B cell (primary cell): ENCODE results near the gene NHSL2. TPM values are rescaled to one million over a fixed set of nuclear protein-coding genes. Genes with fewer than 3 reads are reported as not detected.

Source experiments
- ATAC-seq: fragments of 200-7000 bp; cut with Tn5 transposase; one replicate; pipeline ENCODE4 v1.10.0; 2021; ENCODE audit warnings: low read depth, mild to moderate bottlenecking, moderate number of reproducible peaks, moderate library complexity
- CTCF ChIA-PET: fragments of 350-600 bp; sonication (Branson Sonifier 250); formaldehyde crosslinking; loops from one replicate; lab custom pipeline; 2021; ENCODE audit warnings: antibody characterized with exemption, inconsistent platforms; lab: Charles Lee
- POLR2A ChIA-PET: fragments of 350-600 bp; sonication (Branson Sonifier 250); formaldehyde crosslinking; loops from one replicate; lab custom pipeline; 2021; ENCODE audit warnings: antibody characterized with exemption; lab: Charles Lee
- DNase-seq: peaks from one replicate; pipeline ENCODE4 v3.0.0; 2013
- H2AFZ ChIP-seq: 2 replicates; pipeline ENCODE4 v1.6.1; 2012; ENCODE audit warnings: mild to moderate bottlenecking, low read depth, low read length; ENCODE audit not compliant: insufficient read depth, poor library complexity, severe bottlenecking
- H3K27ac ChIP-seq, 2 donors: 1 replicate in 1 of 2; 2 replicates in 1 of 2; pipeline ENCODE4 v1.5.1; 2012 to 2013; ENCODE audit warnings: low read length in 2 of 2, mild to moderate bottlenecking in 2 of 2, moderate library complexity in 1 of 2
- H3K27me3 ChIP-seq, 4 experiments: fragments of 200-600 bp in 1 of 4; sonication (generic) in 1 of 4; replicated peaks in 1 of 4; 1 replicate in 2 of 4; 2 replicates in 2 of 4; pipeline versions ENCODE4 v1.6.1 to v1.7.0; 2013 to 2016; ENCODE audit warnings: low read length in 3 of 4, mild to moderate bottlenecking in 2 of 4, mixed read lengths in 1 of 4, moderate library complexity in 1 of 4; ENCODE audit not compliant: insufficient read depth in 4 of 4, control insufficient read depth in 3 of 4; ENCODE audit errors: control extremely low read depth in 1 of 4
- H3K36me3 ChIP-seq, 2 experiments: replicated peaks in 1 of 2; 1 replicate in 1 of 2; 2 replicates in 1 of 2; pipeline versions ENCODE4 v1.6.1 to v1.7.1; 2013; ENCODE audit warnings: low read length in 1 of 2; ENCODE audit not compliant: insufficient read depth in 2 of 2, control insufficient read depth in 1 of 2; ENCODE audit errors: control extremely low read depth in 1 of 2, extremely low read depth in 1 of 2
- H3K4me1 ChIP-seq, 2 donors: fragments of 200-600 bp in 1 of 2; sonication (generic) in 1 of 2; 1 replicate in 1 of 2; 2 replicates in 1 of 2; pipeline versions ENCODE4 v1.5.1 to v1.6.1; 2013 to 2017; ENCODE audit warnings: low read length in 2 of 2; ENCODE audit not compliant: control insufficient read depth in 2 of 2, insufficient read depth in 2 of 2
- H3K4me2 ChIP-seq: replicated peaks from 2 replicates; pipeline ENCODE3; 2012; ENCODE audit warnings: mild to moderate bottlenecking, low read depth, low read length; ENCODE audit not compliant: poor library complexity, severe bottlenecking
- H3K4me3 ChIP-seq, 5 experiments: fragments of 200-600 bp in 1 of 5; sonication (generic) in 1 of 5; 1 replicate in 3 of 5; 2 replicates in 2 of 5; pipeline versions ENCODE4 v1.5.1 to v1.7.0; 2011 to 2016; ENCODE audit warnings: low read length in 4 of 5, mild to moderate bottlenecking in 4 of 5, low read depth in 2 of 5, control low read depth in 1 of 5, moderate library complexity in 1 of 5; ENCODE audit not compliant: insufficient read depth in 1 of 5; ENCODE audit errors: control extremely low read depth in 1 of 5, extremely low read depth in 1 of 5
- H3K79me2 ChIP-seq: fragments of 200-600 bp; sonication (generic); one replicate; pipeline ENCODE4 v1.6.0; 2016; ENCODE audit warnings: low read length; ENCODE audit not compliant: control insufficient read depth, insufficient read depth
- H3K9ac ChIP-seq: fragments of 200-600 bp; sonication (generic); 2 replicates; pipeline ENCODE4 v1.6.1; 2017; ENCODE audit warnings: mild to moderate bottlenecking, low read length, moderate library complexity
- H3K9me3 ChIP-seq, 3 donors: one replicate each; pipeline versions ENCODE4 v1.6.1 to v1.7.1; 2013; ENCODE audit warnings: low read length in 2 of 3; ENCODE audit not compliant: control insufficient read depth in 2 of 3, insufficient read depth in 1 of 3; ENCODE audit errors: control extremely low read depth in 1 of 3
- H4K20me1 ChIP-seq: 2 replicates; pipeline ENCODE4 v1.6.0; 2012; ENCODE audit warnings: mild to moderate bottlenecking, low read length; ENCODE audit not compliant: insufficient read depth, control insufficient read depth, poor library complexity, severe bottlenecking
- H3K27ac Mint-ChIP-seq: one replicate; pipeline ENCODE4 v1.8.0; 2021; ENCODE audit warnings: mixed read lengths
- H3K27me3 Mint-ChIP-seq: one replicate; pipeline ENCODE4 v1.8.0; 2021; ENCODE audit warnings: mixed read lengths
- H3K4me1 Mint-ChIP-seq: one replicate; pipeline ENCODE4 v1.8.0; 2021; ENCODE audit warnings: mixed read lengths
- H3K4me3 Mint-ChIP-seq: one replicate; pipeline ENCODE4 v1.8.0; 2021; ENCODE audit warnings: mixed read lengths
- H3K9me3 Mint-ChIP-seq: one replicate; pipeline ENCODE4 v1.8.0; 2022; ENCODE audit warnings: mixed read lengths; ENCODE audit not compliant: insufficient read depth
- EZH2 ChIP-seq: IDR thresholded peaks from 2 replicates; pipeline ENCODE4 v1.6.1; 2012; ENCODE audit warnings: borderline replicate concordance, low read depth, mild to moderate bottlenecking, moderate library complexity, low read length; ENCODE audit not compliant: insufficient read depth, poor library complexity, severe bottlenecking
- WGBS: methylation state at CpG from one replicate; pipeline ENCODE4 v1.1.5; 2013; ENCODE audit warnings: missing lambda C conversion rate; ENCODE audit not compliant: insufficient coverage; 5-methylcytosine and 5-hydroxymethylcytosine counted together
- intact Hi-C: fragments of 100-400 bp; cut with micrococcal nuclease; formaldehyde crosslinking; loops from one replicate; pipeline ENCODE4 v1.10.0; 2022
- polyA plus RNA-seq: library from polyadenylated mRNA; depleted of rRNA; stranded (reverse); fragments of >200 nt; gene quantifications from 2 replicates; pipeline ENCODE4 v1.2.3, GENCODE V29; 2012
- total RNA-seq, 2 donors: library from RNA; stranded (reverse); fragments of 120-200 nt in 1 of 2; gene quantifications; 1 replicate in 1 of 2; 2 replicates in 1 of 2; pipeline versions ENCODE4 v1.2.3 to v1.2.4, GENCODE V29; 2013 to 2022
- TF ChIP-seq, protein P1 (sequence below): fragments of 200-600 bp; IDR thresholded peaks from one replicate; pipeline ENCODE4 v1.8.0; 2022; ENCODE audit warnings: antibody characterized with exemption, mild to moderate bottlenecking

NHSL2 gene
- total and polyA plus RNA-seq, 2 donors (not counting 1 experiment from before 2014, with no cell fraction given) = 0.16 to 1.7 TPM

DNA sequence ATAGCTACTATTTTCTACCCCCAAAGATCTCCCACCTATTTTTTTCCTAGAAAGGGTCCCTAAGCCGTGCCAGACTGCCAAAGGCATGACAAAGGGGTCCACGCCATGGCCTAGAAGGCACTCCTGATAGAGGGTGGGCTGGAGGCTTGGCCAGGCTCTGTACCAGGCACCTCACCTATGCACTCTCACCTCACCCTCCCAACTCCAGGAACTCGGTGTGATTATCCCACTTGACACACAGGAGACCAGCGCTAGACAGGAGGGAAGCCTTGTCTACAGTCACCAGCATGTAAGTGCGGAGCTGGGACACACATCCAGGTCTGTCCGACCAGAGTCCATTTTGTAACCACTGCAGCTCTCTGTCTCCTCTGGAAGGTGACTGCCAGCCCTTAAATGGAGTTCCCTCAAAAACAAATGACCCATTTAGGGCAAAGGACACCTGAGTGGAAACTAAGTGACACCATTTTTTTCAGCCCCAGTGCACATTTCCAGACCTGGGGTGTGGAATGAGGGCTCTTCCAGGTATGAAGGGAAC, 114.7 kb downstream of the NHSL2 start:
- H3K9me3 Mint-ChIP-seq = no peaks in the 10 kb centered on the region
- no peak overlapping the region for H3K27ac ChIP-seq
- H4K20me1 ChIP-seq = no peaks in the 10 kb centered on the region
- no peak overlapping the region for H3K4me3 Mint-ChIP-seq
- H3K79me2 ChIP-seq = no peaks in the 10 kb centered on the region
- no peak overlapping the region for H3K4me2 ChIP-seq
- intact Hi-C loops = no loop called here
- ATAC-seq (no peak), DNase-seq (no peak)
- H3K27ac Mint-ChIP-seq = no peak overlapping the region
- H3K4me3 ChIP-seq = no peak overlapping the region
- H3K9ac ChIP-seq = no peak overlapping the region
- H3K27me3 Mint-ChIP-seq = no peaks in the 10 kb centered on the region
- TF ChIP-seq, protein P1, sequence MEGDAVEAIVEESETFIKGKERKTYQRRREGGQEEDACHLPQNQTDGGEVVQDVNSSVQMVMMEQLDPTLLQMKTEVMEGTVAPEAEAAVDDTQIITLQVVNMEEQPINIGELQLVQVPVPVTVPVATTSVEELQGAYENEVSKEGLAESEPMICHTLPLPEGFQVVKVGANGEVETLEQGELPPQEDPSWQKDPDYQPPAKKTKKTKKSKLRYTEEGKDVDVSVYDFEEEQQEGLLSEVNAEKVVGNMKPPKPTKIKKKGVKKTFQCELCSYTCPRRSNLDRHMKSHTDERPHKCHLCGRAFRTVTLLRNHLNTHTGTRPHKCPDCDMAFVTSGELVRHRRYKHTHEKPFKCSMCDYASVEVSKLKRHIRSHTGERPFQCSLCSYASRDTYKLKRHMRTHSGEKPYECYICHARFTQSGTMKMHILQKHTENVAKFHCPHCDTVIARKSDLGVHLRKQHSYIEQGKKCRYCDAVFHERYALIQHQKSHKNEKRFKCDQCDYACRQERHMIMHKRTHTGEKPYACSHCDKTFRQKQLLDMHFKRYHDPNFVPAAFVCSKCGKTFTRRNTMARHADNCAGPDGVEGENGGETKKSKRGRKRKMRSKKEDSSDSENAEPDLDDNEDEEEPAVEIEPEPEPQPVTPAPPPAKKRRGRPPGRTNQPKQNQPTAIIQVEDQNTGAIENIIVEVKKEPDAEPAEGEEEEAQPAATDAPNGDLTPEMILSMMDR = no peak
- no peak for TF ChIP-seq EZH2
- ChIA-PET POLR2A (no interaction called here), CTCF (no interaction called here)
- H3K4me1 Mint-ChIP-seq = peaks cover 9% of the 10 kb centered on the region
- 100% methylated on average over 3 of the region's 6 CpGs for WGBS
- peaks cover 0 to under 1% (median under 1%) of the 10 kb centered on the region in 4 experiments for H3K27me3 ChIP-seq
- peaks cover 6 to 12% of the 10 kb centered on the region in 2 donors for H3K4me1 ChIP-seq
- no peaks in the 10 kb centered on the region for H3K36me3 ChIP-seq
- no peaks in the 10 kb centered on the region for H3K9me3 ChIP-seq
- H2AFZ ChIP-seq = no peak overlapping the region

DNA sequence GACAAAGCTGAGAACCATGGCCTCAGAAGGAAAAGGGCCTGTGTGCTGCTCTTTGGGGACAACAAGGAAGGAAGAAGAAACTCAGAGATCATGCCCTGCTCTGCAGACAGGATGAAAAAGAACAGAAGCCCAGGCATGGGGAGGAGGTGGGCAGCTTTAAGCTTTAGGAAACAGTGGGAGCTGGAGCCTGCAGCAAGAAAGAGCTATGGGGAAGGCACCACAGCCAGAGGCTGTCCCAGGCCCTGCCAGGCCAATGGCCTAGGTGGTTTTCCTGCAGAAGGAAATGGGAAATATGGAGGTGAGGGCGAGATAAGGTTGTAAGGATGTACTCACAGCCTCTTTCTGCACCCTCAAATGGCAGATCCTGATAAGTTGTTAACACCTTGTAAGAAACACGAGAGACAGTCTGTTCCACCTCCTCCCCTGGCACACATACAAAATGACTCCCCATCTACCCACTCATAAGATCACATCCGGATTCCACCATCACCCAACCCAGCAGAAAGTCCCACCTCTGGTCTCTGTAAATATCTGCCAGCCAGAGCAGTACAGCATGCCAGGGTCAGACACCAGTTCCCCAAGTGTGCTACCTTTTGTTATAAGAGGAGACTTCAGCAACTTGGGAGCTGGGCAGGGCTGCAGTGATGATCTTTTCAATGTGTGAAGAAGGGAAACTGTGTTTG, 115.8 kb downstream of the NHSL2 start:
- Histone ChIP-seq H3K4me2 (no peak overlapping the region), H3K9me3 (no peaks in the 10 kb centered on the region), H3K36me3 (no peaks in the 10 kb centered on the region), H3K4me1 (peaks cover 0 to under 1% of the 10 kb centered on the region in 2 donors), H4K20me1 (no peaks in the 10 kb centered on the region), H2AFZ (no peak overlapping the region), H3K4me3 (no peak overlapping the region), H3K9ac (no peak overlapping the region), H3K27ac (no peak overlapping the region), H3K27me3 (no peaks in the 10 kb centered on the region), H3K79me2 (no peaks in the 10 kb centered on the region)
- ChIA-PET POLR2A (no interaction called here), CTCF (interaction anchor here (0.6 kb wide), 1 partner anchor 100 kb away, joined by 4 read pairs; no protein-coding TSS in a partner anchor)
- DNase-seq = no peak
- no peaks in the 10 kb centered on the region for H3K27me3 Mint-ChIP-seq
- WGBS = 40% methylated on average over 1 of the region's 3 CpGs
- no peak for ATAC-seq
- H3K4me1 Mint-ChIP-seq = no peaks in the 10 kb centered on the region
- TF ChIP-seq EZH2 = no peak
- TF ChIP-seq, protein P1 = no peak
- H3K9me3 Mint-ChIP-seq = no peaks in the 10 kb centered on the region
- H3K4me3 Mint-ChIP-seq = no peak overlapping the region
- H3K27ac Mint-ChIP-seq = no peak overlapping the region
- intact Hi-C loops = no loop called here
